ENCODE measurements around the gene TMEM62. TPM values are rescaled to one million over a fixed set of nuclear protein-coding genes. Genes with fewer than 3 reads are reported as not detected.

TMEM62 gene
- polyA plus RNA-seq, 1 donor from 2014 or later, result 8.7 TPM

DNA sequence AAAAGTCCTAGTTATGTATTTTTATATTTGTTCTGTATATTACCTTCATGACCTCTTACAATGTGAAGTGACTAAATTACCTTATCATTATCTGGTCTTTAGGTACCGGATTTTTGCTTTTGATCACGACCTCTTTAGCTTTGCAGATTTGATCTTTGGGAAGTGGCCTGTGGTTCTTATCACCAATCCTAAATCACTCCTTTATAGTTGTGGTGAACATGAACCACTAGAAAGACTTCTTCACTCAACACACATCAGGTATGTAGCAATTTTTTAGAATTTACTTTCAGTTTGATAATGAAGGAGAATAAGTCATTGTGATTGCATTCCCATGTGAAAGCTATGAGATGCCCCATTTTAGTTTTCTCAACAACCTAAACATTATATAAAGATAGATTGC, 18.3 kb downstream of the TMEM62 start:
- no peaks in the 10 kb centered on the region for H3K9me2 ChIP-seq (ENCODE audit: insufficient read depth, low read length)
- H3K9ac ChIP-seq (ENCODE audit: low read length), result no peak overlapping the region
- H3K36me3 ChIP-seq (ENCODE audit: insufficient read depth, low read length), result no peaks in the 10 kb centered on the region
- no peak for TF ChIP-seq REST (IDR thresholded peaks at IDR 0.05; ENCODE audit: borderline replicate concordance)
- no peak overlapping the region for H3K4me3 ChIP-seq (ENCODE audit: low read length)
- H4K20me1 ChIP-seq (ENCODE audit: insufficient read depth), result no peaks in the 10 kb centered on the region
- H3K4me2 ChIP-seq (ENCODE audit: low read length), result no peak overlapping the region
- H3F3A ChIP-seq (ENCODE audit: insufficient read depth, low read length, poor library complexity, severe bottlenecking), result no peaks in the 10 kb centered on the region
- H2AFZ ChIP-seq (ENCODE audit: low read depth, low read length), result no peak overlapping the region
- H3K27ac ChIP-seq (ENCODE audit: low read length), result no peak overlapping the region
- no peaks in the 10 kb centered on the region for H3K9me3 ChIP-seq (ENCODE audit: low read length)
- H3K27me3 ChIP-seq (ENCODE audit: insufficient read depth, low read depth, low read length), result no peaks in the 10 kb centered on the region
- no peaks in the 10 kb centered on the region for H3K79me2 ChIP-seq (replicated peaks; ENCODE audit: insufficient read depth, low read length)

DNA sequence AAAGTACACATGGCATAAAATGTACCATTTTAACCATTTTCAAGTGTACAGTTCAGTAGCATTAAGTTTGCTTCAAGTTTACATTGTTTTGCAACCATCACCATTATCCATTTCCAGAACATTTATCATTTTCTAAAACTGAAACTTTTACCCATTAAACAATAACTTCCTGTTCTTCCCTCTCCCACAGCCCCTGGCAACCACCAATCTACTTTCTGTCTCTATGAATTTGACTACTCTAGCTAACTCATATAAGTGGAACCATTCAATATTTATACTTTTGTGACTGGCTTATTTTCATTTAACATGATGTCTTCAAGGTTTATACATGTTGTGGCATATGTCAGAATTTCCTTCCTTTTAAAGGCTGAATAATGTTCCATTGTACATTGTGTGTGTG, 19.9 kb downstream of the TMEM62 start:
- no peak overlapping the region for H3K4me2 ChIP-seq (ENCODE audit: low read length)
- H3F3A ChIP-seq (ENCODE audit: insufficient read depth, low read length, poor library complexity, severe bottlenecking), result no peaks in the 10 kb centered on the region
- no peak overlapping the region for H3K9ac ChIP-seq (ENCODE audit: low read length)
- H2AFZ ChIP-seq (ENCODE audit: low read depth, low read length), result no peak overlapping the region
- no peaks in the 10 kb centered on the region for H3K9me2 ChIP-seq (ENCODE audit: insufficient read depth, low read length)
- H3K79me2 ChIP-seq (replicated peaks; ENCODE audit: insufficient read depth, low read length), result no peaks in the 10 kb centered on the region
- no peak overlapping the region for H3K27ac ChIP-seq (ENCODE audit: low read length)
- no peaks in the 10 kb centered on the region for H3K27me3 ChIP-seq (ENCODE audit: insufficient read depth, low read depth, low read length)
- H4K20me1 ChIP-seq (ENCODE audit: insufficient read depth), result no peaks in the 10 kb centered on the region
- H3K36me3 ChIP-seq (ENCODE audit: insufficient read depth, low read length), result no peaks in the 10 kb centered on the region
- H3K4me3 ChIP-seq (ENCODE audit: low read length), result no peak overlapping the region
- H3K9me3 ChIP-seq (ENCODE audit: low read length), result no peaks in the 10 kb centered on the region
- TF ChIP-seq POLR2AphosphoS5 (IDR thresholded peaks at IDR 0.05) (no peak), RAD21 (conservative IDR thresholded peaks at IDR 0.05) (no peak), MXI1 (conservative IDR thresholded peaks at IDR 0.05; ENCODE audit: poor library complexity, severe bottlenecking) (no peak), TAF1 (IDR thresholded peaks at IDR 0.05; ENCODE audit: low read depth) (no peak), EZH2 (IDR thresholded peaks at IDR 0.05; ENCODE audit: borderline replicate concordance, insufficient read depth, low read length, poor library complexity, severe bottlenecking) (no peak), EP300 (conservative IDR thresholded peaks at IDR 0.05; ENCODE audit: poor library complexity, severe bottlenecking) (no peak), SMC3 (conservative IDR thresholded peaks at IDR 0.05; ENCODE audit: poor library complexity) (no peak), REST (IDR thresholded peaks at IDR 0.05; ENCODE audit: borderline replicate concordance) (no peak)
- TF ChIP-seq, protein P1, sequence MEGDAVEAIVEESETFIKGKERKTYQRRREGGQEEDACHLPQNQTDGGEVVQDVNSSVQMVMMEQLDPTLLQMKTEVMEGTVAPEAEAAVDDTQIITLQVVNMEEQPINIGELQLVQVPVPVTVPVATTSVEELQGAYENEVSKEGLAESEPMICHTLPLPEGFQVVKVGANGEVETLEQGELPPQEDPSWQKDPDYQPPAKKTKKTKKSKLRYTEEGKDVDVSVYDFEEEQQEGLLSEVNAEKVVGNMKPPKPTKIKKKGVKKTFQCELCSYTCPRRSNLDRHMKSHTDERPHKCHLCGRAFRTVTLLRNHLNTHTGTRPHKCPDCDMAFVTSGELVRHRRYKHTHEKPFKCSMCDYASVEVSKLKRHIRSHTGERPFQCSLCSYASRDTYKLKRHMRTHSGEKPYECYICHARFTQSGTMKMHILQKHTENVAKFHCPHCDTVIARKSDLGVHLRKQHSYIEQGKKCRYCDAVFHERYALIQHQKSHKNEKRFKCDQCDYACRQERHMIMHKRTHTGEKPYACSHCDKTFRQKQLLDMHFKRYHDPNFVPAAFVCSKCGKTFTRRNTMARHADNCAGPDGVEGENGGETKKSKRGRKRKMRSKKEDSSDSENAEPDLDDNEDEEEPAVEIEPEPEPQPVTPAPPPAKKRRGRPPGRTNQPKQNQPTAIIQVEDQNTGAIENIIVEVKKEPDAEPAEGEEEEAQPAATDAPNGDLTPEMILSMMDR (IDR thresholded peaks at IDR 0.05; ENCODE audit: poor library complexity, severe bottlenecking), result no peak
